ENCODE results near the gene DYNC2H1.

Gene DYNC2H1

GRCh38 chr11:103147627-103148026 is 38.4 kb downstream of the DYNC2H1 start:
- DNase-seq, result no peak

- no peak for DNase-seq
These were observed 48.3 kb downstream of the DYNC2H1 start for GRCh38 chr11:103157542-103157941.

GRCh38 chr11:103164093-103164796 is 55.0 kb downstream of the DYNC2H1 start:
- no peak for DNase-seq

DNA sequence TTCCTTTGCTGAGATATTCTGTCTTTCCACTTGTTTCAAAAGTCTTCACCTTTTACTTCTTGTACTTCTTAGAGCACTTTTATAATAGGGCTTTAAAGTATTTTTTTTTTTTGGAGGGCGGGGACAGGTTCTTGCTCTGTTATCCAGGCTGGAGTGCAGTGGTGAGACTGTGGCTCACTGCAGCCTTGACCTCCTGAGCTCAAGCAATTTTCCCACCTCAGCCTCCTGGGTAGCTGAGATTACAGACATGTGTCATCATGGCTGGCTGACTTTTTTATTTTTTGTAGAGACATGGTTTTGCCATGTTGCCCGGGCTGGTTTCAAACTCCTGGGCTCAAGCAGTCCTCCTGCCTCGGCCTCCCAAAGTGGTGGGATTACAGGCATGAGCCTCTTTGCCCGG is 57.9 kb downstream of the DYNC2H1 start:
- DNase-seq, result no peak

GRCh38 chr11:103170865-103171264 is 61.6 kb downstream of the DYNC2H1 start:
- no peak for DNase-seq

GRCh38 chr11:103175461-103176129 is 66.4 kb downstream of the DYNC2H1 start:
- DNase-seq, result no peak

- no peak for DNase-seq
These were observed 74.9 kb downstream of the DYNC2H1 start for GRCh38 chr11:103183981-103184611.

GRCh38 chr11:103202048-103202651 is 92.9 kb downstream of the DYNC2H1 start:
- DNase-seq, result no peak

- DNase-seq, result no peak
These were observed 101.3 kb downstream of the DYNC2H1 start for GRCh38 chr11:103210543-103210942.

- no peak for DNase-seq
These were observed 106.6 kb downstream of the DYNC2H1 start for GRCh38 chr11:103215812-103216211.

DNA sequence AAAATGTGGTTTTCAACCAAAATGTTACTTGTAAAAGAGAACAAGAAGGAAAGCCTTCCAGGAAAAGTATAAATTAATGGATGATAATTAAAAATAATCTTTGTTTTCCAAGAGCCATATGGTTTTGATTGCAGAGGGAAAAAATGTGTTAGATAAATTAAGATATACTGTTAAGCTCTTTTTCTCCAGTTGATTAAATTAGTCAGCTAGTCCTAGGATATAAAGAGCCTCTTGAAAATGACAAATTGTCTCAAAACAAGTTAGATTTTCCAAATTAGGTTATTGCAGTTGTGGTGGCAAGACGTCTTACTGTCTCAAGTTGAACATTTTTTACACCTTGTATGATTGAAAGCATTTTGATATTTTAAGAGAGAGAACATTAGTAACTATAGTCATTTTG is 110.9 kb downstream of the DYNC2H1 start:
- DNase-seq, result no peak

- no peak for DNase-seq
These were observed 113.6 kb downstream of the DYNC2H1 start for GRCh38 chr11:103222806-103223205.

GRCh38 chr11:103228807-103229206 is 119.6 kb downstream of the DYNC2H1 start:
- no peak for DNase-seq

- no peak for DNase-seq
These were observed 125.7 kb downstream of the DYNC2H1 start for GRCh38 chr11:103234974-103235373.

- no peak for DNase-seq
These were observed 132.3 kb downstream of the DYNC2H1 start for GRCh38 chr11:103241574-103241973.

DNA sequence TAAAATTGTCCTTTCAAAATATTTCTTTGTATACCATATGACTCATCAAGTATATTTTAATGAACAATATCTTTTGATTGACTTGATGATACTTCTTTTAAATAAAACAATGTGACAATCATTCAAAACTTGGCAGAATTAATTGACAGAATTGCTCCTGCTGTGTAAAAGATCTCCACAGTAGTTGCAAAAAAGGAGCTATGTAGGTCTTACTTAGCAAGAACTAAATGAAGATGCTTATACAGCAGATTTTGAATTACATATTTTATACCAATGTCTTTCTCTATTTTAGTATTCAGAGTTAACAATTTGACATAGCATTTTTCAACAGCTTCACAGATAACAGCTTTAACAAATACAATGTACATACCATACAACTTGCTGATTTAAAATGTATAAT is 144.9 kb downstream of the DYNC2H1 start:
- no peak for DNase-seq

GRCh38 chr11:103257360-103257759 is 148.1 kb downstream of the DYNC2H1 start:
- DNase-seq, result no peak

DNA sequence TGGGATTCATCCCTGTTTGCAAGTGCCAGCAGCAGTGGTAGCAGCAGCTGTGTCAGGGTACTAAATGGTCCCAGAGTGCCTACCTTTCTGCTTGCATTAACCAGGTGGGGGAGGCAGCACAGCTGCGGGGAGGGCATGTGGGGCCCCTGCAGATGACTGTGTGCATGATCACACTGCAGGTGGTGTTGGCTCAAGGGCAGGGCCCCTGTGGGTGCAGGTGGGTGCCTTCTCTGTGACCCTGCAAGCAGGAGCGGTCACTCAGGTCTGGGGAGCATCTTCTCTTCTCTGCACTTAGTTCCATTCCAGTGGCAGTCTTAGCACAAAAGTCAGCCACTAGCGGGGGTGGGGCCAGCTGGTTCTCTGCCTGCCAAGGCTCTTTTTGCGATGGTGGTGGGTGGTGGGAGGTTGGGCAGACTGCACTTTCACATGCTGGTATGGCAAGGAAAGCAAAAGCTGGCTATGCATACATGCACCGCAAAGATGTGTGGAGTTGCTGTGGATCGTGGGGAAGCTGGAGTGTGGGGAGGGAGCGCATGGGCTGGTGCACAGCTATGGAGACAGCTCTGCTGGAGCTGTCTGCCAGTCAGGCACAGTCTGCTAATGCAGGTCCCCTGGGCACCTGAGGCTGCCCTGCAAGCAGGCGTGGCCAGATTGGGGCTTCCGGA is 157.1 kb downstream of the DYNC2H1 start:
- DNase-seq, result no peak

GRCh38 chr11:103272876-103273275 is 163.7 kb downstream of the DYNC2H1 start:
- no peak for DNase-seq

DNA sequence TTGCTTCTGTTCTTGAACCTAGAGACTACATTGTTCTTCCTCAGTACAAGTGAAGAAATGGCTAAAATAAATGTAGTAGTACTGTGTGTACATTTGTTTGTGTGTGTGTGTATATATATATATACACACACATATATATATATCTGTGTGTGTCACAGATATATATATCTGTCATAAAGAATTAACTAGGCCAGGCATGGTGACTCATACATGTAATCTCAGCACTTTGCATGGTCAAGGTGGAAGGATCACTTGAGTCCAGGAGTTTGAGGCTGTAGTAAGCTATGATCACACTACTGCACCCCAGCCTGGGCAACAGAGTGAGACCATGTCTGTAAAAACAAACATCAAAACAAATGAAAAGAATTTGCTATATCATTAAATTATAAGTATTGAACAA is 164.8 kb downstream of the DYNC2H1 start:
- no peak for DNase-seq

- DNase-seq, result no peak
These were observed 170.6 kb downstream of the DYNC2H1 start for GRCh38 chr11:103279821-103280220.

- no peak for DNase-seq
These were observed 172.1 kb downstream of the DYNC2H1 start for GRCh38 chr11:103281301-103281700.

DNA sequence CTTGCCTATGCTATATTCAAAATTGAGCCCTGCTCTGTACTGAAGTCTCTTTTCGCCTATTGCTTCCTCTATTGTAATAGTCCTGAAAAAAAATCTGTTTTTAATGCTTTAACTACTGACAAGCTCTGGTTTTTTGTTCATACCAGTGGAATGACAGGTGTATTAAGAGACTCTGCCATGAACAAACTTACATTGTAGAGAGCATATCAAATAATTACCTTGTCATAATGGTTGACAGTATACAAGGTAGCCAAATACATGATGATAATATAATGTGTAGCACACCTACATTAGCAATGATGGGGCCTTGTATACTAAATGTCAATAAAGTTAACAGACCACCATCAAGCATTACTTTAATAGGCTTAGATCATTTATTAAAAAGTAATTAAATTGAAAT is 175.0 kb downstream of the DYNC2H1 start:
- DNase-seq, result no peak
